ENCODE results near the gene DLG1.

DNA sequence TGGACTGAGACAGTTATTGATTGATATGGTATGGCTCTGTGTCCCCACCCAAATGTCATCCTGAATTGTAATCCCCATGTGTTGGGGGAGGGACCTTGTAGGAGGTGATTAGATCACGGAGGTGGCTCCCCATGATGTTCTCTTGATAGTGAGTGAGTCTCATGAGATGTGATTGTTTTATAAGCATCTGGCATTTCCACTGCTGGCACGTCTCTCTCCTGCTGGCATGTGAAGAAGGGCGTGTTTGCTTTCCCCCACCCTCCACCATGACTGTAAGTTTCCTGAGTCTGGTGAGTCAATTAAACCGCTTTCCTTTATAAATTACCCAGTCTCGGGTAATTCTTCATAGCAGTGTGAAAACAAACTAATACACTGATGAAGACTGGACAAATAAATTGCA lies 163.2 kb downstream of the DLG1 start:
- TF ChIP-seq, protein P1, sequence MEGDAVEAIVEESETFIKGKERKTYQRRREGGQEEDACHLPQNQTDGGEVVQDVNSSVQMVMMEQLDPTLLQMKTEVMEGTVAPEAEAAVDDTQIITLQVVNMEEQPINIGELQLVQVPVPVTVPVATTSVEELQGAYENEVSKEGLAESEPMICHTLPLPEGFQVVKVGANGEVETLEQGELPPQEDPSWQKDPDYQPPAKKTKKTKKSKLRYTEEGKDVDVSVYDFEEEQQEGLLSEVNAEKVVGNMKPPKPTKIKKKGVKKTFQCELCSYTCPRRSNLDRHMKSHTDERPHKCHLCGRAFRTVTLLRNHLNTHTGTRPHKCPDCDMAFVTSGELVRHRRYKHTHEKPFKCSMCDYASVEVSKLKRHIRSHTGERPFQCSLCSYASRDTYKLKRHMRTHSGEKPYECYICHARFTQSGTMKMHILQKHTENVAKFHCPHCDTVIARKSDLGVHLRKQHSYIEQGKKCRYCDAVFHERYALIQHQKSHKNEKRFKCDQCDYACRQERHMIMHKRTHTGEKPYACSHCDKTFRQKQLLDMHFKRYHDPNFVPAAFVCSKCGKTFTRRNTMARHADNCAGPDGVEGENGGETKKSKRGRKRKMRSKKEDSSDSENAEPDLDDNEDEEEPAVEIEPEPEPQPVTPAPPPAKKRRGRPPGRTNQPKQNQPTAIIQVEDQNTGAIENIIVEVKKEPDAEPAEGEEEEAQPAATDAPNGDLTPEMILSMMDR (IDR thresholded peaks at IDR 0.05): no peak
- TF ChIP-seq POLR2A (IDR thresholded peaks at IDR 0.05): no peak

Measured in transverse colon (tissue), 3 donors.